ENCODE measurements around the gene ZBTB25.

Gene ZBTB25

GRCh38 chr14:64515053-64515452, 11.4 kb upstream of the ZBTB25 start:
- DNase-seq (ENCODE audit: low read depth), result no peak

GRCh38 chr14:64513271-64513670, 9.6 kb upstream of the ZBTB25 start:
- no peak for DNase-seq (ENCODE audit: low read depth)

- peak; percentile 69 for DNase-seq (ENCODE audit: low read depth)
Observed at GRCh38 chr14:64510825-64511671, 7.4 kb upstream of the ZBTB25 start.

- no peak for DNase-seq (ENCODE audit: low read depth)
Observed at GRCh38 chr14:64509036-64509435, 5.4 kb upstream of the ZBTB25 start.

- no peak for DNase-seq (ENCODE audit: low read depth)
Observed at GRCh38 chr14:64508215-64508776, 4.7 kb upstream of the ZBTB25 start.

GRCh38 chr14:64507376-64508156, 3.9 kb upstream of the ZBTB25 start:
- peak; percentile 67 for DNase-seq (ENCODE audit: low read depth)

GRCh38 chr14:64506721-64507120, 3.1 kb upstream of the ZBTB25 start:
- no peak for DNase-seq (ENCODE audit: low read depth)

GRCh38 chr14:64504897-64505794, 1.5 kb upstream of the ZBTB25 start:
- DNase-seq (ENCODE audit: low read depth), result peak; percentile 92

- DNase-seq (ENCODE audit: low read depth), result peak; percentile 85
Observed at GRCh38 chr14:64504310-64504896, 765 bp upstream of the ZBTB25 start, which contains the start of gene ZBTB1. ZBTB1 (plus strand) TSS chr14:64504770; CDS start chr14:64521505, 16,735 bp downstream.

- peak; percentile 38 for DNase-seq (ENCODE audit: low read depth)
Observed at GRCh38 chr14:64502887-64503433, 678 bp downstream of the ZBTB25 start.

- no peak for DNase-seq (ENCODE audit: low read depth)
Observed at GRCh38 chr14:64502456-64502855, 1.2 kb downstream of the ZBTB25 start.

GRCh38 chr14:64501411-64502171, 2.0 kb downstream of the ZBTB25 start:
- DNase-seq (ENCODE audit: low read depth), result peak; percentile 78

- DNase-seq (ENCODE audit: low read depth), result peak; percentile 41
Observed at GRCh38 chr14:64500088-64500487, 3.5 kb downstream of the ZBTB25 start.

- DNase-seq (ENCODE audit: low read depth), result no peak
Observed at GRCh38 chr14:64496764-64497163, 6.9 kb downstream of the ZBTB25 start.

- DNase-seq (ENCODE audit: low read depth), result no peak
Observed at GRCh38 chr14:64495252-64495651, 8.4 kb downstream of the ZBTB25 start.

GRCh38 chr14:64493455-64493854, 10.2 kb downstream of the ZBTB25 start:
- DNase-seq (ENCODE audit: low read depth), result no peak

- DNase-seq (ENCODE audit: low read depth), result no peak
Observed at GRCh38 chr14:64491637-64492036, 12.0 kb downstream of the ZBTB25 start.

- no peak for DNase-seq (ENCODE audit: low read depth)
Observed at GRCh38 chr14:64488590-64489099, 15.0 kb downstream of the ZBTB25 start.

- DNase-seq (ENCODE audit: low read depth), result peak; percentile 17
Observed at GRCh38 chr14:64478634-64479250, 24.9 kb downstream of the ZBTB25 start.

GRCh38 chr14:64476438-64476837, 27.2 kb downstream of the ZBTB25 start:
- DNase-seq (ENCODE audit: low read depth), result no peak

All from iris pigment epithelial cell (primary cell).